Activated naive CD4-positive, alpha-beta T cell (primary cell): Measurements from ENCODE around the gene GAB1.

Experiments
- DNase-seq, 4 experiments: peaks; one replicate each; lab custom pipeline; 2025; lab: John Stamatoyannopoulos, UW

The GAB1 gene

GRCh38 chr4:143358923-143359643 lies 22.4 kb downstream of the GAB1 start:
- DNase-seq: no peak

- no peak for DNase-seq
These were observed 23.0 kb downstream of the GAB1 start for GRCh38 chr4:143359644-143360193.

GRCh38 chr4:143360838-143361625 lies 24.4 kb downstream of the GAB1 start:
- DNase-seq: no peak

- DNase-seq: no peak
These were observed 25.8 kb downstream of the GAB1 start for GRCh38 chr4:143362349-143363046.

GRCh38 chr4:143363332-143363731 lies 26.7 kb downstream of the GAB1 start:
- DNase-seq: no peak

- no peak for DNase-seq
These were observed 27.4 kb downstream of the GAB1 start for GRCh38 chr4:143364063-143364462.

- no peak for DNase-seq
These were observed 31.2 kb downstream of the GAB1 start for GRCh38 chr4:143367863-143368262.

- DNase-seq: no peak
These were observed 32.9 kb downstream of the GAB1 start for GRCh38 chr4:143369552-143369951.

- no peak for DNase-seq
These were observed 35.6 kb downstream of the GAB1 start for GRCh38 chr4:143372093-143372915.

GRCh38 chr4:143374255-143374654 lies 37.6 kb downstream of the GAB1 start:
- DNase-seq: no peak

- DNase-seq: no peak
These were observed 38.1 kb downstream of the GAB1 start for GRCh38 chr4:143374771-143375170.

GRCh38 chr4:143375326-143376073 lies 38.8 kb downstream of the GAB1 start:
- no peak for DNase-seq

- DNase-seq: no peak
These were observed 41.0 kb downstream of the GAB1 start for GRCh38 chr4:143377611-143378099.

GRCh38 chr4:143380629-143381028 lies 44.0 kb downstream of the GAB1 start:
- no peak for DNase-seq

GRCh38 chr4:143381189-143382118 lies 44.8 kb downstream of the GAB1 start:
- DNase-seq: no peak

- no peak for DNase-seq
These were observed 45.9 kb downstream of the GAB1 start for GRCh38 chr4:143382596-143382995.

- DNase-seq: no peak
These were observed 46.4 kb downstream of the GAB1 start for GRCh38 chr4:143383005-143383574.

GRCh38 chr4:143384381-143384994 lies 47.8 kb downstream of the GAB1 start:
- no peak for DNase-seq

GRCh38 chr4:143386812-143387211 lies 50.1 kb downstream of the GAB1 start:
- no peak for DNase-seq
